ENCODE results near the gene MAP4K5. TPM values are rescaled to one million over a fixed set of nuclear protein-coding genes. Genes with fewer than 3 reads are reported as not detected.

The MAP4K5 gene
- total and polyA plus RNA-seq, 2 of the 4 experiments (the other 2 are of a cell fraction): 33.1 to 46.1 TPM

DNA sequence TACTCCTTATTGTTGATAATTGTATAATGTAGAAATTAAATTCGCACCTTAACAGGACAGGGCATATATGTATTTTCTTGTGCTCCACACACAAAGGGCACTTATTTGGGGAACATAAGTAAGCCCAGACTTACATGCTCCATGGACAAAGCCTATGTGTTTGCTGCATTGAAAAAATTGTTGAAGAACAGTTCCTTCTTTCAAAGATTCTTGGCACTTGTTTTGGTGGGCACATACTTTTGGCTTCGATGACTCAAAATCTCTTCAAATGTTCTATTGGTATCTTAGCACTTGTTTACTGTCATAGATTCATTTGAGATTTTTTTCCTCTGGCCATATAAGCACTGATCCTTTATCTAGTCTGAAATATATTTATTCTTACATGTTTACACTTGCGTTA lies 1.4 kb upstream of the MAP4K5 start:
- H4K91ac ChIP-seq (ENCODE audit: insufficient read depth, low read depth, low read length): no peak overlapping the region
- no peak overlapping the region for H2AFZ ChIP-seq (replicated peaks; ENCODE audit: low read length, poor library complexity)
- no peak overlapping the region for H3K23ac ChIP-seq (ENCODE audit: low read depth, low read length)
- no peak overlapping the region for H2BK15ac ChIP-seq (ENCODE audit: low read depth, low read length)
- no peak overlapping the region for H2AK5ac ChIP-seq (ENCODE audit: low read depth, low read length)
- no peak overlapping the region for H2AK9ac ChIP-seq (replicated peaks; ENCODE audit: low read depth, low read length, poor library complexity)
- ATAC-seq (ENCODE audit: low read depth): no peak
- no peak overlapping the region for H4K8ac ChIP-seq (ENCODE audit: low read depth in 2 of 2, low read length in 2 of 2)
- no peak overlapping the region for H2BK20ac ChIP-seq (ENCODE audit: low read depth, low read length)
- CTCF ChIA-PET: no interaction called here
- H4K5ac ChIP-seq (ENCODE audit: low read depth, low read length): no peak overlapping the region
- H2BK120ac ChIP-seq (ENCODE audit: low read depth, low read length): no peak overlapping the region
- H3K36me3 ChIP-seq (ENCODE audit: control insufficient read depth, insufficient read depth, low read length): peaks cover 2% of the 10 kb centered on the region
- H3K9me1 ChIP-seq (ENCODE audit: insufficient read depth, low read length): 0 out of 2 replicates have a peak, but pooled peaks cover 8% of the 10 kb centered on the region
- no peak overlapping the region for H3K14ac ChIP-seq (replicated peaks; ENCODE audit: low read depth, low read length)
- H3K4me1 ChIP-seq (ENCODE audit: control insufficient read depth, insufficient read depth, low read length): peaks cover 13% of the 10 kb centered on the region
- H3K27ac ChIP-seq (ENCODE audit: insufficient read depth, low read length): no peak overlapping the region
- TF ChIP-seq, protein P1, sequence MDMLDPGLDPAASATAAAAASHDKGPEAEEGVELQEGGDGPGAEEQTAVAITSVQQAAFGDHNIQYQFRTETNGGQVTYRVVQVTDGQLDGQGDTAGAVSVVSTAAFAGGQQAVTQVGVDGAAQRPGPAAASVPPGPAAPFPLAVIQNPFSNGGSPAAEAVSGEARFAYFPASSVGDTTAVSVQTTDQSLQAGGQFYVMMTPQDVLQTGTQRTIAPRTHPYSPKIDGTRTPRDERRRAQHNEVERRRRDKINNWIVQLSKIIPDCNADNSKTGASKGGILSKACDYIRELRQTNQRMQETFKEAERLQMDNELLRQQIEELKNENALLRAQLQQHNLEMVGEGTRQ (IDR thresholded peaks at IDR 0.05; ENCODE audit: low read depth, low read length): no peak
- no peak for TF ChIP-seq RFX5 (IDR thresholded peaks at IDR 0.05; ENCODE audit: low read depth, low read length)
- TF ChIP-seq MXI1 (IDR thresholded peaks at IDR 0.05; ENCODE audit: borderline replicate concordance, low read depth, low read length): no peak
- TF ChIP-seq MAFK (IDR thresholded peaks at IDR 0.05; ENCODE audit: low read depth, low read length): no peak
- TF ChIP-seq, protein P2, sequence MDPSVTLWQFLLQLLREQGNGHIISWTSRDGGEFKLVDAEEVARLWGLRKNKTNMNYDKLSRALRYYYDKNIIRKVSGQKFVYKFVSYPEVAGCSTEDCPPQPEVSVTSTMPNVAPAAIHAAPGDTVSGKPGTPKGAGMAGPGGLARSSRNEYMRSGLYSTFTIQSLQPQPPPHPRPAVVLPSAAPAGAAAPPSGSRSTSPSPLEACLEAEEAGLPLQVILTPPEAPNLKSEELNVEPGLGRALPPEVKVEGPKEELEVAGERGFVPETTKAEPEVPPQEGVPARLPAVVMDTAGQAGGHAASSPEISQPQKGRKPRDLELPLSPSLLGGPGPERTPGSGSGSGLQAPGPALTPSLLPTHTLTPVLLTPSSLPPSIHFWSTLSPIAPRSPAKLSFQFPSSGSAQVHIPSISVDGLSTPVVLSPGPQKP (IDR thresholded peaks at IDR 0.05; ENCODE audit: borderline replicate concordance, low read depth, low read length): no peak
- no peak for TF ChIP-seq MAZ (IDR thresholded peaks at IDR 0.05; ENCODE audit: borderline replicate concordance, low read depth, low read length)
- no peak for TF ChIP-seq POLR2A (IDR thresholded peaks at IDR 0.05; ENCODE audit: low read depth, low read length)
- no peak for TF ChIP-seq BHLHE40 (IDR thresholded peaks at IDR 0.05; ENCODE audit: low read depth, low read length)
- TF ChIP-seq FOS (IDR thresholded peaks at IDR 0.05; ENCODE audit: low read depth, low read length): no peak
- no peak for TF ChIP-seq RAD21 (IDR thresholded peaks at IDR 0.05; ENCODE audit: low read length)
- TF ChIP-seq SMC3 (IDR thresholded peaks at IDR 0.05; ENCODE audit: low read depth, low read length): no peak
- no peak for TF ChIP-seq CTCF (conservative IDR thresholded peaks at IDR 0.05; ENCODE audit: low read depth, low read length)
- TF ChIP-seq RCOR1 (IDR thresholded peaks at IDR 0.05; ENCODE audit: insufficient replicate concordance, low read length): no peak
- TF ChIP-seq CEBPB (IDR thresholded peaks at IDR 0.05; ENCODE audit: low read depth, low read length): no peak
- TF ChIP-seq CHD1 (IDR thresholded peaks at IDR 0.05; ENCODE audit: low read depth, low read length): no peak
- TF ChIP-seq NFE2L2 (IDR thresholded peaks at IDR 0.05; ENCODE audit: low read depth, low read length): no peak
- no peaks in the 10 kb centered on the region for H3K9me3 ChIP-seq (ENCODE audit: control insufficient read depth, insufficient read depth, low read length)
- dilution Hi-C loops (cut with HindIII; ENCODE audit: low sequenced_read_pairs, unreplicated experiment) (no loop called here), in situ Hi-C loops (cut with MboI; ENCODE audit: low sequenced_read_pairs) (no loop called here), intact Hi-C loops (cut with micrococcal nuclease) (loop anchor here (2.0 to 10.0 kb wide), 5 partner anchors 137 to 671 kb away; partner anchors contain the start of genes CDKL1, SOS2 and VCPKMT)
- BruUV-seq (replicated peaks): no TSS peak
- no peak overlapping the region for H3K56ac ChIP-seq (ENCODE audit: extremely low read depth, insufficient read depth, low read length)
- POLR2A ChIA-PET (ENCODE audit: unreplicated experiment): no interaction called here
- no peak overlapping the region for H2BK5ac ChIP-seq (ENCODE audit: low read depth, low read length, poor library complexity, severe bottlenecking)
- WGBS, 2 experiments (ENCODE audit: extremely low coverage in 2 of 2, insufficient read length in 1 of 2): no CpG with 5 or more reads among the region's 3 CpGs
- H3K4me3 ChIP-seq (ENCODE audit: insufficient read depth, low read depth, low read length): no peak overlapping the region
- H3K27me3 ChIP-seq (ENCODE audit: control insufficient read depth, insufficient read depth, low read length): no peaks in the 10 kb centered on the region
- no peak overlapping the region for H3K4ac ChIP-seq (ENCODE audit: low read depth, low read length)
- H3K9ac ChIP-seq (ENCODE audit: low read depth, low read length): no peak overlapping the region
- peak overlapping the region; percentile 20; the same call in 1 of the 2 replicates for H3K4me2 ChIP-seq (ENCODE audit: low read depth, low read length)
- peaks cover 3 to 19% of the 10 kb centered on the region in 2 experiments; a peak in 1 of 4 replicates for H3K79me1 ChIP-seq (ENCODE audit: low read depth in 1 of 2, low read length in 2 of 2)
- peaks cover 18% of the 10 kb centered on the region; the same call in 1 of the 2 replicates for H4K20me1 ChIP-seq (ENCODE audit: insufficient read depth, low read length)
- no peak overlapping the region for H3K18ac ChIP-seq (ENCODE audit: low read depth, low read length)
- peak; percentile 56 for DNase-seq

Measured in IMR-90 (cell line).